NCI-H128 (cell line): Measurements from ENCODE around the gene THRSP.
A peak's percentile ranks its signal among the peaks of the same experiment; 100 is the strongest.
"Not testable (repeated sequence)": the region's sequence is repeated elsewhere in the genome, so short reads cannot be mapped to it uniquely, and the experiment has no call there.

Experiments used
- DNase-seq: peaks from one replicate; lab custom pipeline; 2025; ENCODE audit not compliant: unreplicated experiment; lab: John Stamatoyannopoulos, UW

Gene THRSP

DNA sequence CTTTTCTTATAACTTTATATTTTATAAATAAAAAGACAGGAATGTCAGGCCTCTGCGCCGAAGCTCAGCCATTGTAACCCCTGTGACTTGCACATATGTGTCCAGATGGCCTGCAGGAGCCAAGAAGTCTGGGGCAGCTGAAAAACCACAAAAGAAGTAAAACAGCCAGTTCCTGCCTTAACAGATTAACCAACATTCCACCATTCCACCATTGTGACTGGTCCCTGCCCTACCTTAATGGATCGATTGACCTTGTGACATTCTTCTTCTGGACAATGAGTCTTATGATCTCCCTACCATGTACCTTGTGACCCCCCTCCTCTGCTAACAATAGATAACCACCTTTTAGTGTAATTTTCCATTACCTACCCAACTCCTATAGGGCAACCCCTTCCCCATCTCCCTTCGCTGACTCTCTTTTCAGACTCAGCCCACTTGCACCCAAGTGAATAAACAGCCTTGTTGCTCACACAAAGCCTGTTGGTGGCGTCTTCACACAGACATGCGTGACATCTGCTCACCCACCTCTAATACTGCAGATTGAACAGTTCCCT lies 22.9 kb downstream of the THRSP start:
- DNase-seq = not testable (repeated sequence)

DNA sequence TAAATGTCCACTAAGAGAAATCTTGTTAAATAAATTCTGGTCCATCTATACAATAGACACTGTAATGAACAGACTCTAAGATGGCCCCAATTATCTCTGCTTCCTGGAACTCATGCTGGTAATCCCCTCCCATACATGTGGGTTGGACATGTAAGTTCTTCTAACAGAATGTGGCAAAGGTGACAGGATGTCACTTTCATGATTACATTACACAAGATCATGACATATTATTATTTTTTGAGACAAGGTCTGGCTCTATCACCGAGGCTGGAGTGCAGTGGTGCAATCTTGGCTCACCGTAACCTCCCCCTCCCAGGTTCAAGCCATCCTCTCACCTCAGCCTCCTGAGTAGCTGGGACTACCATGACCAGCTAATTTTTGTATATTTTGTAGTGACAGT lies 30.6 kb downstream of the THRSP start:
- DNase-seq = no peak

DNA sequence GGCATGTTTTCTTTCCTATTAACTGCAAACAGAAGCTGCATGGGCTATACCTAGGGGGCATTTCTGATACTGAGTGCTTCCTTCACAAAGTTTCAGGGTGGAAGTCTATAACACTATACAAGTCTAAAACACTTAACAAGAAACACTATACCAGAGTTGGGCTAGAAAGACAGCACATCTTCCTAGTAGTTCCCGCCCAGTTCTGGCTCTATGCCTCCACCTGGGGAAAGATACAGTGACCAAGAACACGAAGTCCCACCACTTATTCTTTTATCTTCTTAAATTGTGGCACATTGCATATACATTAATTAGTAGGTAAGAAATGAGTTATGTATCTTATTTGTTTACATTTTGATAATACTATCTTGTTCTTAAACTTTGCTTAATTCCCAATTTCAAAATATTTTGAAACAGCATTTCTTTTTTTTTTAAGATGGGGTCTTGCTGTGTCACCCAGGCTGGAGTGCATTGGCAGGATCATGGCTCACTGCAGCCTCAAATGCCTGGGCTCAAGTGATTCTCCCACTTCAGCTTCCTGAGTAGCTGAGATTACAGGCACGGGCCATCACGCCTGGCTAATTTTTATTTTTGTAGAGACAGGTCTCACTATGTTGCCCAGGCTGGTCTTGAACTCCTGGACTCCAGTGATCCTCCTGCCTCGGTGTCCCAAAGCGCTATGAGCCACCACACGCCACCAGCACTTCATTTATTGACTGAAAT lies 34.2 kb downstream of the THRSP start:
- no peak for DNase-seq

DNA sequence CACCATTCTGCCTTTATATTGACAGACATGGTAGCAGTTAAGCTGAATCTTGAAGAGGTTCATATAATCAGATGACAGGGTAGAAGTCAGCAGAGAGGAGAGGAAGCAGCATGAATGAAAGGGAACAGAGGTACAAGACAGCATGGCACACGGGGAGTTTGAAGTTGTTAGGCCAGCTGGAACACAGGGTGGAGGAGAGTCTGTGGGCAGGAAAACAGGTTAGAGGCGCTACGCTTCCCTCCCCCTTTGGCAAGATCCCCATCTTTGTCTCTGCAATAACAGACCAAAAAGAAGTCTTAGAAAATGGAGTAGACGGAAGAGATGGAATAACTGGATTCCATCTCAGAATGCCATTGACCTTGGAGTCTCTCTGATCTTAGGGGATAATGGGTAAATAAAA lies 36.0 kb downstream of the THRSP start:
- DNase-seq = peak; percentile 57

DNA sequence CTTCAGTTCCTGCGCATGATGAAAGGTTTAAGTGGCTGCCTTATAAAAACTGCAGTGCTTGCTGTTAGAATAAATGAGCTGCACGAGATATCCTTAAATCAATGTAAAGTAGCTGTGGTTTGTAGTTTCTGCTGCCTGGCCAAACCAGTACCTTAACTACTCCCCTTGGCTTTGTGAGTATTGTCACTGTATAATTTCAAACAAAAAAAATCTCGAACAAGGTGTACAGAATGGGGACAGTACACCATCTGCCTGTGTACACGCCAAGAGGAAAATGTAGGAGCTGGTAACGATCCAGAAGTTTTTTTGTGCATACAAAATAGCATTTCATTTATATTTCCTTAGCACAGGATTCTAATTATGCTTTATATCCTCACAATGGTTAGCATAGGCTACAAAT lies 36.6 kb downstream of the THRSP start:
- peak; percentile 69 for DNase-seq

DNA sequence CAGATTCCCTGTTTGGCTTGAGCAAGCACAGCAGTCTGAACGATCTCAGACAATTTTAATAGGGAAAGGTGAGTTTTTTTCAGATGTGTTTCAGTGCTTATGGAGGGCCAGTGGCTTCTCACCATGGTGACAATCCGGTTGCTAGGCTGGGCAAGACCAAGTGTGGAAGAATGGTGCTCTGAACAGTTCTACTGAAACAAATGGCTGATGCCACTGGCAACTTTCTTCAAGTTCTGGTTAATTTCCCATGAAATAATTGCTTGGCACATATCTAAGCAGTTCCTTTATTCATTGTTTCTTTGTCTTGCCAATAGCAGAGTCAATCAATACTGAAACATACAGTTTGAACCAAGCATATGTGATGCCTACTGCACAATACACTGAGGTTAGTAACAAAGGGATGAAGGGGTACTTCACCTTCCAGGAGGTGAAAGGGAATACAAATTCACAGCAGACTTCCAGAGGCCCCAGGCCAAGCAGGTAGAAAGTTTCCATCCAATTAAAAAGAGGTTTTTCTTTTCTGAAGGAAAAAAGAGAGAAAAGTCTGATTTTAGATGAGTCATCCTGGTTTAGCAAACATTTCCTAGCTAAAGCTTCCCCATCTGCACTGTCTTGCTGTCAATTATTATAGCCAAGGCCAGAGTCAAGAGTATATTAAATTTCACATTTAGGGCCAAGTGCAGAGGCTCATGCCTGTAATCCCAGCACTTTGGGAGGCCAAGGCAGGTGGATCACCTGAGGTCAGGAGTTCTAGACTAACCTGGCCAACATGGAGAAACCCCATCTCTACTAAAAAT lies 37.2 kb downstream of the THRSP start:
- peak; percentile 59 for DNase-seq

DNA sequence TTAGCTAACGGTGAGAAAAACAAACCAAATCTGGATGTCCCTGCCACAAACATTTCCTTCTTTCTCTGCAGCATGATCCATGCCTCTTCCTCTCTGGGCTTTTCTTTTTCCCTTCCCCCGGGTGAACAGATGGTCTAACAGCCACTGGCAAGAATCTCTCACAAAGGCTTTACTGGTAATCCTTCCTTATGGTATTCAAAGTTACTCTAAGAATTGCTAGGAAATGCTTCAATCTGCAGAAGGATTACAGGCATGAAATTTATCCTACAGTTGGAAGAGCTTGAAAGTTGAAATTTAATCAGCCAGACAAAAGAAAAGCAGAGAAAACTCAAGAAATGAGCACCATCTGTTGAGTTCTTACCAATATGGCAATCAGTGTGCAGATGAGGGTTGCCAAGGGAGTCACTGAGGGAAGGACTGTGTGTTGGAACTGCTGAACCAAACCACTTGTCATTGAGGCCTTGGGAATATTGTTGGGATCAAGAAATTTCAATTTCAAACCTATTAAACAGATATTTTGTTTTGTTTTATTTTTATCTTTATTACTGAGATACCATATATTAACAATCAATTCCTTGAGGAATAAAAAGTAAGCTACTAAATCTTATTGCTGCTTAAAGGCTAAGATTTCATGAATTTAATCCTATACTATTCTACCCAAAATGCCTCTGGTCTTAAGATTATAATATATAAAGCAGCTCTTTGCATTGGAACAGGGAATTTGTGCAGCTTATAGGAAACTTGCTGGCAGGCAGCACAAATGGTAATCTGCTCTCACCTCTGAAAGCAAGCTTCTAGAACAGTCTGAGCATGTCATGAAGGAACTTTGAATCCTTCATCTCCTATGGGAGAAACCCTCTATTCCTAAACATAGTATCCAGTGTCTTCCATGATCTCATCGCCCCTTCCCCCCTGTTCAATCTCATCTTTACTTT lies 45.7 kb downstream of the THRSP start:
- no peak for DNase-seq

DNA sequence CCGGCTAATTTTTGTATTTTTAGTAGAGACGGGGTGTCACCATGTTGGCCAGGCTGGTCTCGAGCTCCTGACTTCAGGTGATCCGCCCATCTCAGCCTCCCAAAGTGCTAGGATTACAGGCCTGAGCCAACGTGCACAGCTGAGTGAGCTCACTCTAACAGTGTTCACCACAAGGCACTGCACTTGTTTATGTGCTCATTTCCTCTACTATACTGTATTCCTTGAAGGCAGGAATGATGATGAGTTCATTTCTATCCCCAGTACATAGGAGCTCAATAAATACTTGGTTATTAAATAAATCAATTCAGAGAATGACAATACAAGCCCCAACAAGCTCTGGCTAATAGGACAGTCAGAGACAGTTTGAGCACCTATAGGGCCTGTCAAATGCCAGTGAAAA lies 46.7 kb downstream of the THRSP start:
- no peak for DNase-seq

DNA sequence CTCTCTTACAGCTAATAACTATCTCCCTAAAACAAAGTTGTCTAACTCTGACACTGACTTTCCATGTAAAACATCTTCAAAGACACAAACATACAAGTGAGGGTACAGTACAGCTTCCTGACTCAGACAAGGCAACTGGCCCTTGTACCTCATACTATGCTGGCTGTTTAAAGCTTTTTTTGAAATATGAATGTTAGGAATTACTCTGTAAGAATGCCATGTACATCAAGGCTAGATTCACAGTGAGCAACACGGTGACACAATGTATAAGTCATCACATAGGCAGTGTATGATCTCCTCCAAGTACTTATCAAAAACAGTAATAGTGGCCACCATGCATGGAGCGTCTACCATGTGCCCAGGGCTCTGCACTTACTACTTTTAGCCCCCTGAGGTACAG lies 47.2 kb downstream of the THRSP start:
- DNase-seq = no peak

DNA sequence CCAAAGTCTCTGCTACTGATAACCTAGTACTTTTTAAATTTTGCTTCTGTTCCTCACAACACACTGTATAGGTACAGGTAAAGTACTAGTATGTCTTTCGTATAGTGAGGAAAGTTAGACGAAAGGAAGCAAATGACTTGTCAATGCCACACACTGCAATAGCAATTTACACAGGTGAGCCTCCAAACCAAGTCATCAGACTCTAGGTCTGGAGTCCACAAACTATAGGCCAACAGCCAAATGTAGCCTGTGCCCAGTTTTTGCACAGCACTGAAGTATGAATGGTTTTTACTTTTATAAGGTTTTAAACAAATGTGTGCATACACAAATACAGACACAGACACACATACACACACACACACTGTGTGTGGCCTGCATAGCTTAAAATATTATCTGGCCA lies 47.6 kb downstream of the THRSP start:
- DNase-seq = no peak

DNA sequence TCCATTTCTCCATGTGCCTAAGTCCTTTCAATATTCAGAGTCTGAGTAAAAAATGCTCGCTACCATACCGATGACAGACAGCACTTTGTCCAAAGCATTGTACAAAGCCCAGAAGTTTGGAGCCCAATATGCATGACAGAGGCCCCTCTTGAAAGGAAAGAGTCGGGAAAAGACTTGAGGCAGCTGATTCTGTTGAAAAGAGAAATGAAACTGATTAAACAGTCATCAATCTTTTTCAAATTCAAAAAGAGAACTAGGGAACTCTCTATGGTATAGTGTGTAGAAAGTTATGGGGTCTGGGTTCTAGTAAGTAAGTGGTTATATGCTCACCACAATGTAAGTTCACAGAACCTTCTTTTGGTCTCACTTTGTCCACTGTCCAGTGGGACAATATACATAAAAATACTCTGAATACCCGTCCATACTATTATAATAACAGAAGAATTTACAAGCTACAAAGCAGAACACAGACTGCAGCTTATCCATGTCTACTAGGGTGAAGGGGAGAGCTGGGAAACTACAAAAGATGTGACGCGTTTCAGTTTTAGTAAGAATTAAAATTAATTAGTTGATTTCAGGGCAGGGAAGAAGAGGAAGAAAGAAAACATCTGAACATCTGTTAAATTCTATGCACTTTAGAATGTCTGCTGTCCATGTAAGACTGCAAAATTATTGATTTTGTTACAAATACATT lies 49.1 kb downstream of the THRSP start:
- DNase-seq = no peak
